Gastroesophageal sphincter (tissue), 4 donors: Measurements from ENCODE around the gene ADAMTS17. TPM values are rescaled to one million over a fixed set of nuclear protein-coding genes. Genes with fewer than 3 reads are reported as not detected.
A peak's percentile ranks its signal among the peaks of the same experiment; 100 is the strongest.
"Not testable (repeated sequence)": the region's sequence is repeated elsewhere in the genome, so short reads cannot be mapped to it uniquely, and the experiment has no call there.

Source experiments
- ATAC-seq: fragments of 150-250 bp; one replicate; pipeline ENCODE4 v1.9.1; 2016; ENCODE audit warnings: mild to moderate bottlenecking, moderate library complexity
- H3K27ac ChIP-seq, 4 donors: fragments of 200-600 bp; sonication (generic) in 3 of 4; 1 replicate in 3 of 4; 2 replicates in 1 of 4; pipeline ENCODE4 v1.5.1; 2016 to 2019
- H3K27me3 ChIP-seq: fragments of 200-600 bp; sonication (generic); one replicate; pipeline ENCODE4 v1.5.1; 2019
- H3K36me3 ChIP-seq, 2 donors: fragments of 200-600 bp; sonication (generic); one replicate each; pipeline ENCODE4 v1.5.1; 2019; ENCODE audit warnings: control low read depth in 1 of 2
- H3K4me1 ChIP-seq, 3 donors: fragments of 200-600 bp; sonication (generic); 1 replicate in 2 of 3; 2 replicates in 1 of 3; pipeline ENCODE4 v1.5.1; 2016 to 2019; ENCODE audit warnings: control low read depth in 2 of 3
- H3K4me3 ChIP-seq, 2 donors: fragments of 200-600 bp; sonication (generic); one replicate each; pipeline ENCODE4 v1.5.1; 2019; ENCODE audit warnings: mild to moderate bottlenecking in 1 of 2, moderate library complexity in 1 of 2
- H3K9me3 ChIP-seq, 3 donors: fragments of 200-600 bp; sonication (generic); one replicate each; pipeline ENCODE4 v1.5.1; 2017 to 2019; ENCODE audit warnings: control low read depth in 2 of 3
- EP300 ChIP-seq: sonication (generic); formaldehyde crosslinking; IDR thresholded peaks from one replicate; pipeline ENCODE4 v1.6.1; 2017; ENCODE audit warnings: antibody characterized with exemption, mild to moderate bottlenecking
- POLR2A ChIP-seq, 2 donors: fragments of 450-650 bp; IDR thresholded peaks; one replicate each; pipeline ENCODE4 v1.6.1; 2017; ENCODE audit warnings: antibody characterized with exemption in 2 of 2, mild to moderate bottlenecking in 2 of 2, moderate library complexity in 1 of 2
- POLR2AphosphoS5 ChIP-seq: sonication (generic); formaldehyde crosslinking; IDR thresholded peaks from one replicate; pipeline ENCODE4 v1.6.1; 2017; ENCODE audit warnings: antibody characterized with exemption
- WGBS, 2 donors: methylation state at CpG; one replicate each; pipeline ENCODE4 v1.1.5; 2018; ENCODE audit warnings: low coverage in 1 of 2; 5-methylcytosine and 5-hydroxymethylcytosine counted together
- total RNA-seq, 4 donors: library from RNA; depleted of rRNA; stranded (reverse); fragments of >200 nt; gene quantifications; one replicate each; pipeline ENCODE4 v1.1.0, GENCODE V29; 2016
- TF ChIP-seq, protein P1 (sequence below), 4 experiments: fragments of 200-600 bp in 2 of 4; fragments of 450-650 bp in 2 of 4; sonication (generic) in 1 of 4; IDR thresholded peaks; one replicate each; pipeline ENCODE4 v1.5.1; 2017 to 2019; ENCODE audit warnings: antibody characterized with exemption in 4 of 4, mild to moderate bottlenecking in 2 of 4, moderate library complexity in 2 of 4

Gene ADAMTS17
- total RNA-seq, 4 donors from 2014 or later, result 4.9 to 14.0 (median 11.3) TPM

- ATAC-seq, result no peak
- peak overlapping the region in 1 of 4 donors; percentile 41 for H3K27ac ChIP-seq
- no peaks in the 10 kb centered on the region for H3K9me3 ChIP-seq
- WGBS, 2 donors, result no CpG with 5 or more reads among the region's 12 CpGs
- H3K4me1 ChIP-seq, result peaks cover 0 to 54% (median 9%) of the 10 kb centered on the region in 3 donors
- no peak overlapping the region for H3K4me3 ChIP-seq
- no peaks in the 10 kb centered on the region for H3K27me3 ChIP-seq
- TF ChIP-seq, protein P1, sequence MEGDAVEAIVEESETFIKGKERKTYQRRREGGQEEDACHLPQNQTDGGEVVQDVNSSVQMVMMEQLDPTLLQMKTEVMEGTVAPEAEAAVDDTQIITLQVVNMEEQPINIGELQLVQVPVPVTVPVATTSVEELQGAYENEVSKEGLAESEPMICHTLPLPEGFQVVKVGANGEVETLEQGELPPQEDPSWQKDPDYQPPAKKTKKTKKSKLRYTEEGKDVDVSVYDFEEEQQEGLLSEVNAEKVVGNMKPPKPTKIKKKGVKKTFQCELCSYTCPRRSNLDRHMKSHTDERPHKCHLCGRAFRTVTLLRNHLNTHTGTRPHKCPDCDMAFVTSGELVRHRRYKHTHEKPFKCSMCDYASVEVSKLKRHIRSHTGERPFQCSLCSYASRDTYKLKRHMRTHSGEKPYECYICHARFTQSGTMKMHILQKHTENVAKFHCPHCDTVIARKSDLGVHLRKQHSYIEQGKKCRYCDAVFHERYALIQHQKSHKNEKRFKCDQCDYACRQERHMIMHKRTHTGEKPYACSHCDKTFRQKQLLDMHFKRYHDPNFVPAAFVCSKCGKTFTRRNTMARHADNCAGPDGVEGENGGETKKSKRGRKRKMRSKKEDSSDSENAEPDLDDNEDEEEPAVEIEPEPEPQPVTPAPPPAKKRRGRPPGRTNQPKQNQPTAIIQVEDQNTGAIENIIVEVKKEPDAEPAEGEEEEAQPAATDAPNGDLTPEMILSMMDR (IDR thresholded peaks at IDR 0.05), result no peak
- no peak for TF ChIP-seq POLR2A (IDR thresholded peaks at IDR 0.05)
- TF ChIP-seq EP300, result no peak
- TF ChIP-seq POLR2AphosphoS5, result no peak
- H3K36me3 ChIP-seq, result no peaks in the 10 kb centered on the region
Observed at GRCh38 chr15:100339999-100340398, 1.8 kb downstream of the ADAMTS17 start.

- H3K27me3 ChIP-seq, H3K4me3 ChIP-seq, H3K9me3 ChIP-seq, H3K36me3 ChIP-seq, ATAC-seq: not testable (repeated sequence)
- 43 to 67% methylated on average over 1 to 3 of the region's 7 CpGs for WGBS, 2 donors
- Histone ChIP-seq H3K4me1 (peaks cover 0 to 54% (median 9%) of the 10 kb centered on the region in 3 donors), H3K27ac (peak overlapping the region in 1 of 4 donors; percentile 28)
Observed at GRCh38 chr15:100339451-100339850, 2.3 kb downstream of the ADAMTS17 start.

- no peaks in the 10 kb centered on the region for H3K27me3 ChIP-seq
- H3K4me3 ChIP-seq, result no peak overlapping the region
- no peaks in the 10 kb centered on the region for H3K36me3 ChIP-seq
- H3K27ac ChIP-seq, result peak overlapping the region in 1 of 4 donors; percentile 28
- H3K4me1 ChIP-seq, result peaks cover 0 to 54% (median 9%) of the 10 kb centered on the region in 3 donors
- ATAC-seq, result peak; percentile 46
- no peaks in the 10 kb centered on the region for H3K9me3 ChIP-seq
- 27 to 40% methylated on average over 1 to 9 of the region's 10 CpGs for WGBS, 2 donors
- TF ChIP-seq POLR2AphosphoS5 (peak; percentile 72), EP300 (no peak), POLR2A (IDR thresholded peaks at IDR 0.05) (no peak)
- TF ChIP-seq, protein P1 (IDR thresholded peaks at IDR 0.05), result peak; percentile 70 to 85 (median 85)
Observed at GRCh38 chr15:100338971-100339444, 2.8 kb downstream of the ADAMTS17 start.

DNA sequence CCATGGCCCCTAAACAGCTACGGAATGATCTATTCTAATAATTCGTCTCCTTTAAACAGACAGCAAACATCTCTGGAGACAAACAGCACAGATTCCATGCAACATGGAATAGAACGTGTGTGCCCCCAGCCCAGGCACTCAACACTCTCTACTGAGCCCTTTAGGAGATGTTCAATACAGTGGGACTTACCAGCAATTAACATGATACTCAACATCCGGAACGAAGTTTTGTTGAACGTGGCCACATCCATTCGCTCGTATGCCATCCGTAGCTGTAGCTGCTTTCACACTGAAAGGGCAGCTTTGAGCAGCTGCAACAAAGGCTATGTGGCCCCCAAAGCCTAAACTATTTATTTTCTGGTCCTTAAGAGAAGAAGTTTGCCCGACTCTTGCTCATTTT, 3.5 kb downstream of the ADAMTS17 start:
- Histone ChIP-seq H3K27ac (no peak overlapping the region), H3K27me3 (no peaks in the 10 kb centered on the region), H3K9me3 (no peaks in the 10 kb centered on the region), H3K4me1 (peaks cover 0 to 54% (median 9%) of the 10 kb centered on the region in 3 donors), H3K36me3 (no peaks in the 10 kb centered on the region), H3K4me3 (no peak overlapping the region)
- TF ChIP-seq POLR2AphosphoS5 (no peak), EP300 (no peak)
- TF ChIP-seq, protein P1 (IDR thresholded peaks at IDR 0.05), result no peak
- WGBS, 2 donors, result 82% methylated on average over 8 to 10 of the region's 10 CpGs
- ATAC-seq, result no peak

DNA sequence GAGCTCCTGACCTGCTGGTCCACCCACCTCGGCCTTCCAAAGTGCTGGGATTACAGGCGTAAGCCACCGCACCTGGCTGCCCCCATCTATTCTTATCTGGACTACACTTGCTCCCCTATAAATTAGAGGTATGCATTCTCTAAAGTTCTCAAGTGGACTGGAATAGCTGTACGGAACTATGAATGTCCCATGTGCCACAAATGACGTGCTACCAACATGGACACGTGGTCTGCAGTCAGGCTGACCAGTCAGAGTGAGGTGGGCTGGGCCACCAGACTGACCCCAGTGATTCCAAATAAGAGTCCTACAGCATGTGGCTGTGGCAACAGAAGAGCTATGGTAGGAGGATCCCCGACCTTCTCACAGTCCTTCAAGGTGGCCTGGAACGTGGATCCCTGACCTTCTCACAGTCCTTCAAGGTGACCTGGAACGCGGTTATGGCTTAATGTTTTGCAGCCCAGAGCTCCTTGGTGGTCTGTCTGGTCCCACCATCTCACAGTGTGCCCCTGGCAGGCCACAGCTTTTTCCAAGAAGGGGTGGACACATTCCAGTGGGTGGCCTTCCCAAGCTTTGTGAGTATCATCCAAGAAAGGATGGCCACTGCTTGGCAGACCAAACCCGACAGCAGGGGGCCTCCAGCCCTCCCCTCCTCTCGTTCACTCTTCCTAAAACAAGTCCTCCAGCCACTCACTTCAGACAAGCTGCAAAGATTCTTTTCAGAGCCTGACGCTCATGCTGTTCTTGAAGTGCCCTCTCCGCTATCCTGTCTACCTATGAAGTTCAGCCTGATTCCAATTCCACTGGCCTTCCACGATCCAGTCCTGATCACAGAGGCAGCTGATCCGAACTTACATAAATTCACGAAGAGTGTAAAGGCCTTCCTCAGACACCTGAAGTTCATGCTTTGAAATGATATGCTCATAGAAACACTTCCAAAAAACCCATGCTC, 4.4 kb downstream of the ADAMTS17 start:
- Histone ChIP-seq H3K27me3 (no peaks in the 10 kb centered on the region), H3K36me3 (no peaks in the 10 kb centered on the region), H3K4me3 (no peak overlapping the region), H3K9me3 (no peaks in the 10 kb centered on the region), H3K27ac (no peak overlapping the region), H3K4me1 (peaks cover 0 to 51% (median 9%) of the 10 kb centered on the region in 3 donors)
- 90 to 93% methylated on average over 3 to 7 of the region's 17 CpGs for WGBS, 2 donors
- no peak for ATAC-seq
- TF ChIP-seq, protein P1 (IDR thresholded peaks at IDR 0.05), result no peak
- no peak for TF ChIP-seq POLR2AphosphoS5
- TF ChIP-seq EP300, result no peak
- TF ChIP-seq POLR2A (IDR thresholded peaks at IDR 0.05), result no peak
